ENCODE measurements around the gene ANKRD17.

ANKRD17 gene

DNA sequence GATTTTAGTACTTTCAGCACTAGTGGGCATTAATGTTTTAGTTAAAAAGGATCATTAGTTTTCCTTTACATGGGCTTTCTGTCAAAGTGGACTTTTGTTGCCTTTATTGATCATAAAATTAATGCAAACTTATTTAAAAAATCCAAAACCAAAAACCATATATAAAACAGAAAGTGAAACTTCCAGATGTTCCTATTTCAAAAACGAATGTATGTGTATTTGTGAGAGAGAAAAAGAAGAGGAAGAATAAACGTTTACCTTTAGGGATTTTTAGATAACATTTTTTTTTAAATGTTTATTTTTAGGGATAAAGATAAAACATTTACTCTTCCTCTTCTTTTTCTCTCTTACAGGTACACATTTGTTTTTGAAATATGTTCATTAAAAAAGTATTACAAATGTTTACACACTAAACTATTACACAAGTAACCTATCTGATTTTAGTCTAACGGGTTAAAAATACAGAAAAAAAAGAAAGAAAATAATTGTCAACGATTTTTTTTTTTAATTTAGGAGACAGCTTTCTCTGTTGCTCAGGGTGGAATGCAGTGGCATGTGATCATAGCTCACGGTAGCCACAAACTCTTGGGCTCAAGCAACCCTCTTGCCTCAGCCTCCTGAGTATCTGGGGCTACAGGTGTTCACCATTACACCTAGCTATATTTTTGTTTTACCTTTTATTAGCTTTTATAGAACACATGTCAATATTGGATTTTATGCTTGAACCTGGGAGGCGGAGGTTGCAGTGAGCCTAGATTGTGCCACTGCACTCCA lies 172.3 kb downstream of the ANKRD17 start:
- TF ChIP-seq GATA2 (IDR thresholded peaks at IDR 0.05; ENCODE audit: low read depth, low read length) (no peak), GATA3 (IDR thresholded peaks at IDR 0.05; ENCODE audit: low read depth, low read length) (no peak)

DNA sequence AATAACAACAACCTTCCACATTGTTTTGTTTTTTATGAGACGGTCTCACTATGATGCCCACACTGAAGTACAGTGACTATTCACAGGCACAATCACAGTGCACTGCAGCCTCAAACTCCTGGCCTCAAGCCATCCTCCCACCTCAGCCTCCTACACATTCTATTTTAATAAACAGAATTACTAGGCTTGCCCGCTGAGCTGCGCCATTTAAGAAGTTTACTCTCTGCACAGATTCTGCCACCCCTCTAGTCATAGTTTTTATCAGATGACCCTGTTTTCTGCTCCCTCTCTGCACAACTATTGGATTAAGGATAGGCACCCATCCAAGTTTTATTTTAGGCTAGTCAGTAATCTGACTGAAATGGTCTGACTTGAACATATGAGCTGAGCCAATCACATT lies 177.8 kb downstream of the ANKRD17 start:
- peak; percentile 54 for TF ChIP-seq GATA2 (IDR thresholded peaks at IDR 0.05; ENCODE audit: low read depth, low read length)
- TF ChIP-seq GATA3 (IDR thresholded peaks at IDR 0.05; ENCODE audit: low read depth, low read length): no peak

- TF ChIP-seq GATA3 (IDR thresholded peaks at IDR 0.05; ENCODE audit: low read depth, low read length): no peak
- no peak for TF ChIP-seq GATA2 (IDR thresholded peaks at IDR 0.05; ENCODE audit: low read depth, low read length)
Observed at GRCh38 chr4:73075832-73076231, 182.8 kb downstream of the ANKRD17 start.

DNA sequence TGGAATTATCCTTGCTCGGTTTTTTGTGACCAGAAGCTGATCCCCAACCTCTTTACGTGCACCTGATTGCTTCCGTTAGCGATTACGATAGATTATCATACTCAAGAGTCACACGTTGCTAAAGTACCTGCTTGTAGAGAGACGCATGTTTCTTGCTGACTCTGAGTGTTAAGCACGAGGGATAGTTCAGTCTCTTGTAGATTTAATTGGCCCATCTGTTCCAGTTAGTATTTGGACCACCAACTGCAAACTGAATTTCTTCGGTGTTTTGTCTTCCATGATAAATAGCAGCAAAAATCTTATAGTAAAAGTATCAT lies 188.6 kb downstream of the ANKRD17 start:
- TF ChIP-seq GATA2 (IDR thresholded peaks at IDR 0.05; ENCODE audit: low read depth, low read length): no peak
- TF ChIP-seq GATA3 (IDR thresholded peaks at IDR 0.05; ENCODE audit: low read depth, low read length): no peak

- TF ChIP-seq GATA3 (IDR thresholded peaks at IDR 0.05; ENCODE audit: low read depth, low read length) (no peak), GATA2 (IDR thresholded peaks at IDR 0.05; ENCODE audit: low read depth, low read length) (peak; percentile 33; the same call in 1 of the 2 replicates)
Observed at GRCh38 chr4:73069338-73070073, 189.1 kb downstream of the ANKRD17 start, which contains the start of gene COX18. TSS of gene COX18 (minus strand) at chr4:73069716. CDS start at chr4:73069649, 67 bp downstream.

DNA sequence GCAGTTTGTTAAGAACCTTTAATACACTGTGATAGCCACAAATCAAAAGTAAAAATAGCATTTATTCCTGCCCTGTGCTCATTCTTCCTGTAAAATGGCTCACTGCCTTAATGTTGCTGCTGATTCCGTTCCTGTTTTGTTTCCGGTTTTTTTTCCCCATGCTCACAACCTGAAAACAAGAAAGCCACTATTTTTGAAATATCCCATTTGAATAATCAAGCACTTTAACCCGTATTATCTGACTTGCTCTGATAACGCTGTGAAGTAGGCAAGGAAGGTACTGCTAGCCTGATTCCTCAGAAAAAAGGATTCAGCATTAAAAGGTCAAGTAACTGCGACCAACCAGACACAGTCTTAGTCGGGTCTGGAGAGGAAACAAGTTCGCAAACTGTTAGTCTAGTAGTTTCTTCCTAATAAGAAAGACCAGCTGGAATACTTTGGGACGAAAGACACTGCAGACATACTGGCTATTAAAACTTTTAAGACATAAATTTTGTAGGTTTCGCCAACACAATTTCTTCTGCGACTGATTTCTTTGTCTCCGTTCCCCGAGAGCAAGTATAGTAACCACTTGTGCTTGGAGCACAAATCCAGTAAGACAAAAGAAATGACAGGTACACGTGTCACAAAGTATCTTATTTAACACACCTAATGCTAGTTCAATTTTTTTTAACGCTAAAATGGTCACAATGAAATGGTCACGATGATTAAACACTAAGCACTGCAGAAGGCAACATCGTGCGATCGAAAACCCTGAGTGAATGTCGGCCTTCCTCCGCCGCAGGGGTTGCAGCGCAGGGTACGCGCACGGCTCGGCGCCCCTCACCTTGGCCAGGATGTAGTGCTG lies 189.9 kb downstream of the ANKRD17 start:
- TF ChIP-seq GATA2 (IDR thresholded peaks at IDR 0.05; ENCODE audit: low read depth, low read length) (no peak), GATA3 (IDR thresholded peaks at IDR 0.05; ENCODE audit: low read depth, low read length) (no peak)

DNA sequence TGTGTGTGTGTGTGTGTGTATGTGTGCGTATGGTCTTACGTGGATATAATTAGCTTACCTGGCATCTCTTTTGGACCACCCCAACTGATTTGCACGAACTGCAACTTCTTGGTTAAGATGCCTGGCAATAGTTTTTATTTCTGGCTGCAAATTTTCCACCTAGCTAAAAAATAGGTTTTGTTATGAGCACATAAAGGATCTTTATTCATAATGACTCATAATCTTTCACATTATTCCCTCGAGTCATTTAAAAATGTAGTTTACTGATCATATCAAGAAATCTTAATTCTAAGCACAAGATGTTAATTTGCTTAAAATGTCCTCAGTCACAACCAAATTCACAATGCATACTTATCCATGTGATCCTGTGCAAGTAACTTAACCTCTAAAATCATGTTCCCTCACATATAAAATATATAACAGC lies 190.6 kb downstream of the ANKRD17 start:
- TF ChIP-seq GATA3 (IDR thresholded peaks at IDR 0.05; ENCODE audit: low read depth, low read length): no peak

GRCh38 chr4:73066928-73067327 lies 191.7 kb downstream of the ANKRD17 start:
- TF ChIP-seq GATA3 (IDR thresholded peaks at IDR 0.05; ENCODE audit: low read depth, low read length): no peak
- TF ChIP-seq GATA2 (IDR thresholded peaks at IDR 0.05; ENCODE audit: low read depth, low read length): no peak

DNA sequence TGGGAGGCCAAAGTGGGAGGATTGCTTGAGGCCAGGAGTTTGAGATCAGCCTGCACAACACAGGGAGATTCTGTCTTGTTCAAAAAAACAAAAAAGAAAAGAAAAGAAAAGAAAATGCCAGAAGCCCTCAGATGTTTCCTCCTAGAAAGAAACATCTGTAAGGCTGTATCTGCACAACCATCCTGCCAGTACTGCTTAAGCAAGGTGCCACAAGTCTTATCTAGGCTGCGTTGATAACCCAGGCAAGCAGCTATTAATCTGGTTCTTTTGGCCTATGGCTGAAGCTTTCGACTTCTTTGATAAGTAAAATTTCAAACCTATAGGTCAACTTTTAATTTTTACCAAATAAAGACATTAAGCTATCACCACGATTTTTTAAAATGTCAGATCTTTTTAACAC lies 192.2 kb downstream of the ANKRD17 start:
- no peak for TF ChIP-seq GATA3 (IDR thresholded peaks at IDR 0.05; ENCODE audit: low read depth, low read length)
- no peak for TF ChIP-seq GATA2 (IDR thresholded peaks at IDR 0.05; ENCODE audit: low read depth, low read length)

DNA sequence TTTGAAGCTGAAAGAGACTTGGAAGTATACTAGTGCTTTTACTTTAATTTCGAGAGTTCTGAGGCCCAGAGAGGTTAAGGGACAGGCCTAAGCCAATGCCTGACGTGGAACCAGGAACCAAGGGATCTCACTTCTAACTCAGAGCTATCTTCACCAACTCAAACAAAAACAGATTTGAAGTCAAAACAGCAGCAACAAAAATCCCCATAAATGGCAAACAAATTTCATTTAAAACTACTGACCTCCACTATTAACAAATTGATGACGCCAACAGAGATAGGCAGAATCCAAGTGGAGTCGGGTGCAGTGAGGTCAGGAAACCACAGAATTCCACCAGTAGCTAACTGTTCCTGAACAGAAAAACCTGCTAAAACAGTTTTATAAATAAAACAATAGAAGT lies 194.1 kb downstream of the ANKRD17 start:
- TF ChIP-seq GATA3 (IDR thresholded peaks at IDR 0.05; ENCODE audit: low read depth, low read length) (no peak), GATA2 (IDR thresholded peaks at IDR 0.05; ENCODE audit: low read depth, low read length) (no peak)

DNA sequence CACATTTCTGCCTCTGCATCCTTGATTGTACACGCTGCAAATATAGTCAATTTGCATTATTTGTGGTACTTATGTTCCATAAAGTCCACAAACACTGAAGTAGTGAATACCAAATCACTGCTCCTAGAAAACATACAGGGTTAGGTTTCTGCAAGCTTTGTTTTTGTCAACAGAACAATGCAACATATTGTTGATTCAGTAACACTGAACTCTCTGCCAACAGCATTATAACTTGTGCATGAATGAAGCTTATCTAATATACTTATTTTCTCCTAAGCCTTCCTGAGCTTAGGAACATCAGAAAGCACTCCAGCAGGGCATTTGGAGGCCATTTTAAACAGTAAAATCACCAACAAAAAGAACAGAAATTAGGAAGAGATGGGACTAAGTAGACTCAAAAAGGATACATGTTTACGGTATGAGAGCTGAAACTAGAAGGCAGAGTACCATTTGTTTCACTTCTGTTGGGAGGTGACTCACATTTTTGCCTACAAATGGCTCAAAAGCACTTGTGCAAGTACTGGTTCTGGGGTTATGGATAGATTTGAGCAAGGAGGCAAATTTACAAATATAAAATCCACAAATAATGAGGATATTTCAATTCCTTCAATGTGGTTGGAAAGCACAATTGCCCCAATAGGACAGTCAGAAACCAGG lies 203.2 kb downstream of the ANKRD17 start:
- no peak for TF ChIP-seq GATA2 (IDR thresholded peaks at IDR 0.05; ENCODE audit: low read depth, low read length)

DNA sequence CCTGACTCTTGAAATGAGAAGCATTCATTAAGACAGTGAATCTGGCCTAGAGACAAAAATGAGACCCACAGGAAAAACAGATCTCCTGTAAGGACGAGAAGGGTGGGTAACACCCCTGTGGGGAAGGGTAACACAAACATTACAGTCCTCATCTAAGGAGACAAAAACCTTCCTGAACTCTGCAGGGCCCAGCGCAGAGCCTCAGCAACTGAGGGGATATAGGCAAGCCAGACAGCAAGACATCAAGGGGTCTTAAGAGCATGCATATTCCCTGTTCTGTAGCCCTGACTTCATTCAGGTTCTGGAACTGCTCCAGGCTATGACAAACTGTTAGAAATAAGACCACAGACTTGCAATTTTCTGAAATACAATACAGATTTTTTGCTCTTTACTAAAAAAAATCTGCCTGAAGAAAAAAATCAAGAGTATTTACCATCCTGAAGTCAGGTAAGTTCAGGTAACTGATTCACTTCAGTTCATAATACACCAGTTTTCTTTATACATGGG lies 204.6 kb downstream of the ANKRD17 start:
- no peak for TF ChIP-seq GATA2 (IDR thresholded peaks at IDR 0.05; ENCODE audit: low read depth, low read length)
- TF ChIP-seq GATA3 (IDR thresholded peaks at IDR 0.05; ENCODE audit: low read depth, low read length): no peak

GRCh38 chr4:73053076-73053475 lies 205.5 kb downstream of the ANKRD17 start:
- TF ChIP-seq GATA3 (IDR thresholded peaks at IDR 0.05; ENCODE audit: low read depth, low read length) (no peak), GATA2 (IDR thresholded peaks at IDR 0.05; ENCODE audit: low read depth, low read length) (no peak)

DNA sequence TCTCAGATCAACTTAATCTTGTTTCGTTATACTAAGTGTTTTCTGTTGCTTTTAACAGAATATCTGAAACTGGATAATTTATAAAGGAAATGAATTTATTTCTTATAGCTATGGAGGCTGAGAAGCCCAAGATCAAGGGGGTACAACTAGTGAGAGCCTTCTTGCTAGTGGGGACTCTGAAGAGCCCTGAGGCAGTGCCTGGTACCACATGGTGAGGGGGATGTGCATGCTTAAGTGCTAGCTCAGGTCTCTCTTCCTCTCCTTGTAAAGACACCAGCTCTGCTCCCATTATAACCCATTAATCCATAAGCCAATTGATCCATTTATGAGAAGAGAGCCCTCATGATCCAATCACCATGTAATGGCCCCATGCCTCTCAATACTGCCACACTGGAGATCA lies 207.0 kb downstream of the ANKRD17 start:
- TF ChIP-seq GATA2 (IDR thresholded peaks at IDR 0.05; ENCODE audit: low read depth, low read length) (no peak), GATA3 (IDR thresholded peaks at IDR 0.05; ENCODE audit: low read depth, low read length) (no peak)

Data from SH-SY5Y (cell line).